Measurements from ENCODE around the gene TRIO.

TRIO gene

DNA sequence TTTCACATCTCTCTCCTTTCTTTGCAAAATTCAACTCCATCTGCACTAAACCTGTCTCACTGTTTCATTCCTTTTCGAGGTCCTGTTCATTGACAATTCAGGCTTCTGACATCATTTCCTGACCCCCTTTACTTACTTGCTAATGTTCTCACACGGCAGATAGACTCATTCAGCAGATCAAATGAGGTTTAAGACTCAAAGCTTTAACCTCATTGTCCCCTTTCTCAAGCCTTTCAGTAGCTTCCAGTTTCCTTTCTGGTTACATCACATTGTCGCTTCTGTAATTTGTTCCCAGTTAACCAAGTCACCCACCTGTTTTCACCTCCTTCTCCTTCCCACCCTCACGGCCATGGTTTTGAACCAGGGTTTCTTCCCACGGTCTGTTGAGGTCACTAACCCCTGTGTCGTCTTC, 295.1 kb downstream of the TRIO start:
- DNase-seq (ENCODE audit: low read depth in 2 of 2): no peak

DNA sequence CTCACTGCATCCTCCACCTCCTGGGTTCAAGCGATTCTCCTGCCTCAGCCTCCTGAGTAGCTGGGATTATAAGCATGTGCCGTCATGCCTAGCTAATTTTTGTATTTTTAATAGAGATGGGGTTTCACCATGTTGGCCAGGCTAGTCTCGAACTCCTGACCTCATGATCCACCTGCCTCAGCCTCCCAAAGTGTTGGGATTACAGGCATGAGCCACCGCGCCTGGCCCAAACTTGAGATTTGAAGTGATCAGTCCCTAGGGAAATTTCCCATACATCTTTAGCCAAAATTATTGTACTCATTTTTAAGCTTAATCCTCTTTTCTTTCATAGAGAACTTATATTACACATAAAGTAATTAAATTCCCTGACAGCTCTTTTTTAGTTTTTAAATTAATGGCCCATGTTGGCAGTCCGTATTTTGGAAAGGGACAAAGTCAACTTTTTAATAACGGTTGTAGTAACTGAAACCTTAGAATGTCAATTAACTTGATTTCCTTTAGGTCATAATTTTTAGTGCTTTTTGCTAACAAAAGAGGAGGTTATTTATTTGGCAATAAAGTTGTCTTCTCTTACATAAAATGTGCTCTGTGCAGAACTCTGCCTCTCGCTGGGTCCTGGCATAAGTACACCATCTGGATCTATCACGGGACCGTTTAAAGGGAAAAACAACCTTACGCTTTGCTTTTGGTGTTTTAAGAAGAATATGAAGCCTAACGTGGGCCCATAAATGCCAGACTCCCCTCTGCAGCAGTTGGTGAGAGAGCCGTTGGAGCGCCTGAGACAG, 296.1 kb downstream of the TRIO start:
- no peak for DNase-seq (ENCODE audit: low read depth in 2 of 2)

DNA sequence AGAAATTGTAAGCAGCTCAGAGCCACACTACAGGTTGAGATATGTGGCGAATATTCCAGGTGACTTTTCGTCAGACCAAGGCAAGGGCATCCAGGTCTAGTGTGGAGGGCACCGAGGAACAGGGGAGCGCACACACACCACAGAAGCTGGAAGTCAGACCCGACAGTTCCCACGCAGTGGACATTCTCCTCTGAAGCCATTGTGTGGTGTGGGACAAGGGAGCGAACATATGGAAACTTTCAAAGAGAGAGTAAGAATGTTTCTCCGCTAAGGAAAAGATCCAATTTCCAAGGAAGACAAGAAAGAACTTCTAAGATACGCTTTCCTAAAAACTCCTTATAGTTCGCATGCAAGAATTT, 297.1 kb downstream of the TRIO start:
- no peak for DNase-seq (ENCODE audit: low read depth in 2 of 2)

DNA sequence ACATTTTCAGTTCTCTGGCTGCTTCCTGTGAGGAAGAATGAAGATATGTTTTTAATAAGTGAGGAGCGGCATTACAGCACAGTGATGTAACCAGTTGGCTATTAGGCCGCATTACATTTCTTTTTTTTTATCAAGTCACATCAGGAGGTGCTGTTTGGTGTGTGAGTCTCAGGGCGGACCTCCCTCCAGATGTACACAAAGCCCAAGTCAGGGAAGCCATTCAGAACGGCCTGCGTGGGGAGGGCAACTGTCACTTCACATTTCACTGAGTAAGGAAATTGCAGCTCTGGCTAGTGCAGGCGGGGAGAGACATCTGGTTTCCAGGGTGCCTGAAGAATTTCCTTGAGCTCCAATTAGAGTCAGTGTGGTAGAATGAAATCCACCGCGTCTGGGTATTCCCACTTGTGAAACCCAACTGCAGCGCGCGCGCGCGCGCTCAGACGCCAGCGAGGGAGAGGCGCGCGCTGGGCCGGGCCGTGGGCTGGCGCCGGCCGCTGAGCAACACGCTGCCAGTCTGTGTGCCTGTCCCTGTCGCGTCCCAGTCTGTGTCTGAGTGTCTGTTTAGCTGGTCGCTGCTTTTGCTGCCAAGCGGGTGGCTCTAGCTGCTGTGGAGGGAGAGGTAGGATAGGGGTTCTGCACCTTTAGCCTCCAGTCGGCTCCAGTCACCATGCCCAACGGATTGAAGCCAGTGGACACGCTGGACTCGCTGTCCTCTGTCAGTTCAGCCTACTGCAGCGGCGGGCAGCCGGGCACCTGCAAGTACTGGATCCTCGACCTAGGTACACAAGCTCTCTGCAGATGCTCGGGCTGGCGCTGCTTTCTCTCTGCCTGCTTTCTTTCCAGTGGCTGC, 297.7 kb downstream of the TRIO start:
- DNase-seq (ENCODE audit: low read depth in 2 of 2): no peak

DNA sequence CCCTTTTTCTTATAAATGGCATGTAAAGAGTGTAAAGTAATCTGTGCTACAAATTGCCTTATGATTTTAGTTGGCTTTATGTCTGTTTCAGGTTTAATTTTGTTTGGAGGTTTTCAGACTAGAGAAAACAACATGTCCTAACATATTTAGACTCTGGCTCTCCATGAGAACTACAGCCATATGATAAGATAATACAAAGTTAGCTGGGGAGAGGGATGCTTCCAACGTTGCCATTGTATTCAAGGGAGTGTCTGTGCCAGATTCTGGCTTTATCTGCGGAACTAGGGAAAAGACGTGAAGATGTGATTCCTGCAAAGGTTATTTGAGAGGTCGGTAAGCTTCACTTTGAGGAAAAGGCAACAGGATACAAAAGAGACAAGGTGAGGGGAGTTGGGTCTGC, 298.5 kb downstream of the TRIO start:
- DNase-seq (ENCODE audit: low read depth in 2 of 2): no peak

DNA sequence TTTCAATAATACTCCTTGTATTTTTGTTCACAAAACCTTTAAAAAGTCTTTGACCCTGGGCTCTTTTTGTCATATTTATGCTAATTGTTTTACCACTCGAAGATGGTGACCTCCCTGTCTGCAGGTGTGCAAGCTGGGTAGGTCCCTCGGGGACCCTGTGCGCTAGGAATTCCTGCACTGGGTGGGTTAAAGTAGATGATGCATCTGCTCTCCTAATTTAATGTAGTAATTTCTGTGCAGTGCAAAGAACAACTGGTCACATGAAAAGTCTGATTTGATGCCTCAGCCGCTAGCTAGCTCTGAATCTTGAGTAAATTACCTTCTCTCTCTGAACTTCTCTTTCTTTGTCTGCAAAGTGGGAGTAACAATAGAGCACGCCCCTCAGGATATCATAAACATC, 299.4 kb downstream of the TRIO start:
- DNase-seq (ENCODE audit: low read depth in 2 of 2): no peak

DNA sequence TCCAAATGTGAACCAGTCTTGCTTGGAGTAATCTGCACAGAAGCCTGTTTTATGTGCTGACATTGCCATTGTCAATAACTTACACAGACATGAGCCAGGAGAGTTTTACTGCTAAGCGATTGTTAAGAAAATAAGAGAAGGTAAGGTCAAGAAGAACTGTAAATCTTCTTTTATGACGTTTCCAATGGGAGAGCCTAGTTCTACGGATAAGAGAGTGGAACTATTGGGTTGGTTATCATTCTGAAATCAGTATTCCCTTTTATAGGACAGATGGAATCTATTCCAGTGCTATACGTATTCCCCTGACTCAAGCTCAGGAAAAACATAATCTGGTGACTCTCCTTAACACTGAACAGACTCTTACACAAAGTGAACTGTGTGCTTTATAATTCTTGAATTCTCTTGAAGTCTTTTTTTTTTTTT, 300.5 kb downstream of the TRIO start:
- no peak for DNase-seq (ENCODE audit: low read depth in 2 of 2)

DNA sequence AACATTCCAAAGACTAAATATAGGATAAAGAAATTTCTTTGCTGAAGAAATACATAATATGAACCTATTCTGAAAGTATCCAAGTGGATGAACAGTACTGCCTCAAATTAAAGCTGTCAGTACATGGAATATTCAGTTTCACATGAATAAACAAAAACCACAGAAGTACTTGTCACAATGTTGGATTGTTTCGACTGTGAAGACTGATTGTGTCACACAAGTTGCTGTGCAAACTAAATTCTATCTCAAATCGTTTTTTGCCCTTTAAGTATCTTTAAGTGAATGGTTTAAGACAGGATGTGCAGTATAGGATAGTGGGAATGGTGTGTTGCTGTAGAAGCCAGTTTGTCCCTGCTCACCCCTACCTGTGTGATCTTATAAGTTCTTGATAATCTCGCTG, 301.0 kb downstream of the TRIO start:
- no peak for DNase-seq (ENCODE audit: low read depth in 2 of 2)

DNA sequence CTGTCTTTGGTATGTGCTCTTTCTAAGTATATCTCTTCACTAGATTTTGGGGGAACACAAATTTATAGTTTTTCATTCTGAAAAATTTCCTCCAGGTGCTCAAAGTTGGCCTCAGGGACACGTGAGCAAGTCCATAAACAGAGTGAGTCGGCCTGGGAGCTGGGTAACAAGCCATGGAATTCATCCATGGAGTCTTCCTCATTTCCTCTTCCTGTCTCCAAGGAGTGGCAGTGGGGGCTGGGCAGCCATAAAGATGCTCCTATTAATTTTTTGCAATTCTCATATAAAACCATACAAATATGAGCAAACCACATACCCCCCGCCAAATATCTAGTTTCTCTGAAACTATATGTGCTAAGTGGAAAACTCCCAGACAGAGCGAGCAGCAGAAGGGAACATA, 301.9 kb downstream of the TRIO start:
- no peak for DNase-seq (ENCODE audit: low read depth in 2 of 2)

DNA sequence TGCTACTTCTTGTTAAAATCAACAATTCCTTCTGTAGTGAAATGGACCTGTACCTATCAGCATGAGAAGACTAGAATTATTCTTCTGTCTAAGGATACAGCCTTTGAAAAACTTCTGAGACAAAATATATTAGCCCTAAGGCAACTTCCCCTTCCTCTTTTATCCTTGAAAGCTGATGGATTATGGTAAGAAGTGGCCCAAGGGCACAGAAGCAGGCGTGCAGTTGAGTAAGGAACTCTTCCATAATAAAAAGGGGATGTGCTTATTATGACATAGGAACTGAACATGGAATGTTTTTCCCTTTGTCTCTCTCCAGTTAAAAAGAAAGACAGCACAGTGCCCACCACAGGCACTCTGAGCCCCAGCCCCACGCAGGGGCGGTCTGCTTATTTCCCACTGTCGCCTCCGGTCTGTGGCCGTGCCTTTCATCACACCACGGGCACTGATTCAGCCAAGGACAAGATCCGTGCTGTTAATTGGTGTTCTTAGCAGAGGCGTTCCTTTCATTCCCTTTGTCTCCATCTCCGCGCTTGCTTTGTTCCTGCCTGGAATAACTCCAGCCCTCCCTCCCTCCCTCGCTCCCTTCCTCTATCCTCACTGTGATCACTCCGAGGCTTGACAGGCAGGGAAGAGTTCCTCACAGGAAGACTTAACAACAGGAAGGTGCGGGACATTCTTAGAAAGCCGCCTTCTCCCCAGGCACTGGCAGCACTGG, 302.6 kb downstream of the TRIO start:
- DNase-seq (ENCODE audit: low read depth in 2 of 2): no peak

DNA sequence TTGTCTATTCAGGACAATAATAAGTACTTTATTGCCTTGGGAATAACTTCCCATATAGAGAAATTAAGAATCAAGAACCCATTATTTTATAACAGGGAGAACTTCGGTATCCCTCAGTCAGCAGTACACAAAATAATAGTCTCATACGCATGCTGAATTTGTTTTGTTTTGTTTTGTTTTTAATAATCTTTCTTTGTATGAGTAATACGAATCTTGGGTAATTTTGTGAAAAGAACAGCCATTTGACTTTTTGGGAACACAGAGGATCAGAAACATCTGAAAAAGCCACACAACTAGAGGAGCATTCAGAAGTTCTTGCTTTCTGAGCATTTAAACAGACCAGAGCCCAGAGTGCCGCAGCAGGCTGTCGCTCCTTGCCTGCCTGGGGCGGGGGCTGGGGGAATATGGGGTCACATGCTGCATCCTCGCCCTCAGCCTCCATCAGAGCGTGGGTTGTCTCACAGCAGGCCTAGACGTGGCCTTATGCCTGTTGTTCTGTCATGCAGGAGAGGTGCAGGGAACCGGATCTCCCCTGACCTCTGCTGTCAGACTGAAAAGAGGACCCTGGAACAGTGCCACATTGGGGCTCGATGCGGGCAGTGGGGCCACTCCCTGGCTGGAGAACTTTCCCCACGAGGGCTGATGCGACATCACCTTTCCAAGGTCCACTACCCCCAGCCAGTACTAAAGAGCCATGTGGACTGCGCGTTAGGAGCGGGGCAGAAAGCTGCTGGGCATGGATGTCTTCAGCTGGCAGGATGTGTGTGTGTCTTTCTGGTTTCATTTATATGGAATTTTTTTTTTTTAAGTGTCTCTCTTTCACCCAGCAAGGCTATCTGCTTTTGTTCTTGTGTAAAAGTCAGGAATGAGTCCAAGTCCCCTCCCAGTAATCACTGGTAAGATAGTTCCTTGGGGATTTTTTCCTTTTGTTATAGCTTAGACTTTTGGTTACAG, 305.1 kb downstream of the TRIO start:
- DNase-seq (ENCODE audit: low read depth in 2 of 2): no peak

DNA sequence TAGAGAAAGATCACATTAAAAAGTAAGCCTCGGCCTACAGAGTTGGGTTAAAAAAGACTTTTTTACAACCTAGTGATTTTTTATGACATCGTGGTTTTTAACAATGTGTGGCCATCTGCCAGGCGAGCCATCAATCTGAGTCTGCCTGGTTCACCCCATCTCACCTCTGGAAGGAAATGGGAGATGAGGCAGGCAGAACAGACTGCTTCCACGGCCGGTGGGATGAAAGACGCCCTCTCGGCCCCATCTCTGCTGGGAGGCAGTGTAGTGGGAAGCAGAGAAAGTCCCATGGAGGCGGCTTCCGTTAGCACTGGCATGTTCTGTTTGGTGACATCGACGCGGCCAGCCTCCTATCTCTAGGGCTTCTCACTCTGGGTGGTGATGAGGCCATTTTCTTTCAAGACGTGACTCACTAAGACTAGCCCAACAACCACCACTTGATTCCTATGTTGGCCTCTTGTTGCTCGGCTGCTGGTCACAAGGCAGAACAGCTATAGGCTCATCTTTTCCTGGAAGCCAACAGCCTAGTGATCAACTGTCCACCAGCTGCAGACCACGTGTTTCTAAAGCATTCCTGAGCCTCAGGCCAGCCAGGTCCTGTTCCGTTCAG, 306.0 kb downstream of the TRIO start:
- no peak for DNase-seq (ENCODE audit: low read depth in 2 of 2)

DNA sequence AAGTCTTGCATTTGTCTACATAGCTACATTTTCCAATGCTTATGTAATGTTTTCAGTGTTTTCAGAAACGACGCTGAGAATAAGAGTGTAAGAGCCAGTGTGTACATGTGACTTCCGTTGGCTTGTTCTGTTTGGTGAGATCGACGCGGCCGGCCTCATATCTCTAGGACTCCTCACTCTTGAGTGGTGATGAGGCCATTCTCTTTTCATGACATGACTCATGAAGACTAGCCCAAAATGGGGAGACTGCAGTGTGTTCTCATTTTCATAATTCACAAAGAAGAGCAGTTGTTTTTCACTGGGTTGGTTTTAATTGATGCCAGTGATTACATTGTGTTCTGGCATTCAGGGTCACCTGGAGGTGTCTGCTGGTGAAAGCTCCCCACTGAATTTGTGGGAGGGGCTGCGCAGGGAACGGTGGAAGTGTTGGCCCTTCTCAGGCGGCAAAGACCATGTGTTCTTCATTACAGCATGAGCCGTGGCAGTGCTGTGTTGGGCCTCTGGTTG, 306.9 kb downstream of the TRIO start:
- peak in 1 of 2 donors; percentile 23 for DNase-seq (ENCODE audit: low read depth in 2 of 2)

DNA sequence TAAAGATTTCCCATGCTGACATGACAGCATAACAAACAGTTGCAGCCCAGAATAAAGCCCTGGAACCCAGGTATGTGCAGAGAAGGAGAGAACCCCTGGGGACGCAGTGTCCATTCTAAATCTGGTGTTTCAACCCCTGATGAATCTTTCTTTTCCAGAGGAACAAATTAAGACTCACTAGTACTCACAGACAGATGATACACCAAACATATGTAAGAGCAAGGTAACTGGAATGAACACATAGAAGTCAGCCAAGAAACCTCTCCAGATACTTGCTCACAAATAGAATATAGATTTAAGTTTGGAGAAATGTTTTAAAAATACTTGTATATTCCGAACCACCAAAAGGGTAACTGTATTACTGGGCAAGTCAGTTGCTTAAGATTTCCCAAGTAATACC, 307.6 kb downstream of the TRIO start:
- DNase-seq (ENCODE audit: low read depth in 2 of 2): no peak

DNA sequence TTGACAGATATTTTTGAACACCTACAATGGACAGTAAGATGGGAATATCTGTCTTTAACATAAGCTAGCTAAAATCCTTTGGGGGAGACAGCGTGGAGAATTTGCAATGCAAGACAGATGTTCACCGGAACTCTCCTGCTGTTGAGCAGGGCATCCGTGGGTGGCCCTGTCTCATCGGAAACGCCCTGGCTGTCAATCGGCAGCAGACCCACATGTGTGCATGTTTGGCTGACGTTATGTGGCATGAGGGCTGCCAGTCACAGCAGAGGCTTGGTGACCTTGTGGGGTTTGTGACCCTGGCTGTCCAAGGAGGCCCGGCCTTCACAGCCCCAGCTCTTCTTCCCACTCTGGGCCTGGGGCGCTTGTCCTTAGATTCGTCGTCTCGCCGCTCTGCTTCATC, 308.7 kb downstream of the TRIO start:
- no peak for DNase-seq (ENCODE audit: low read depth in 2 of 2)

DNA sequence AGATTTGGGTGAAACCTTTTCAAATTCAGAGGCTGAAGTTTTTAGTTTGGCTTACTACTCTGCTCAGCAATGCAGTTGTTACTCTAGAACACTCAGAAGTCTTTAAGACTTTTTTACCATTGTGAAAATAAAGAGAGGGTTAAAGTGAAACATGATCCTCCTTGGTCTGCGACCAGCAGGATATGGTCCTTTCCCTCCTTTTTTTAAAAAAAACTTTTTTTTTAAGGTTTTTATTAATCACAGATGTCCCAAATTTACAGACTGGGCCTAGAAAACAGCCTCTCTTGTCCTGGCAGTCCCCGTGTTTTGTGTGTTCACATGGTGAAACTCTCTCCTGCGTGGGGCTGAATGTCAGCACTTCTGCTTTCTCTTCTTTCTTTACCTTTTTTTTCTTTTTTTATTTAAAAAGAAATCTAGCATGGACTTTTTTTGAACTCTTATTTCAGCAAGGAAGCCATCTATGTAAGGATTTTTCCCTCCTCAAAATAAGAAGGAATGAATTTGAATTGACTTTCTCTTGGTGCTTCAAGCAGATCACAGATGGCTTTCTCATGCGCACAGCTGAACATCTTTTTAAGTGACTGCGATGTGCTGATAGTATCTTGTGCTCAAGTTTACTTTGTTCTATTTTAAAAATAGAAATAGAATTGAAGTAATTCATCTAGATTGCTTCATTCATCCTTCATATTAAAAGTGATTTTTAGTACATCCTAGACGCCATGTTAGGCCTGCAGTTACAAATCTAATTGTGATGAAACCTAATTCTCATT, 309.7 kb downstream of the TRIO start:
- no peak for DNase-seq (ENCODE audit: low read depth in 2 of 2)

DNA sequence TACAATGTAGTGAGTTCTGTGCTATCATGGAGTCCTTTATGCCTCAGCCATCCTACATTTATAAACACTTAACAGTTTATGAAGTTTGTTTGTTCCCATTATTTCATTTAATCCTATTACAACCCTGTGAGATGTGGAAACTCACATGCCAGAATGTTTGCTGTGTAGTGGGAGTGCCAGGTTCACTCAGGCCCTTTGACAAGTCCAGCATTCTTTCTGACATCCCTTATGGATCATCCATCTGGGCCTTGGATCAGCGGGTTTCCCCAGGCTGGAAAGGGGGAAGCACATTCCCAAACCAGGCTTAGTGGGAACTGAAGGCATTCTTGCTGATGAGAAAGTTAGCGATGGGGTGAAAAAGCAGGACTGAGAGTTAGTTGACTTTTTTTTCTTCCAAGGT, 310.3 kb downstream of the TRIO start:
- DNase-seq (ENCODE audit: low read depth in 2 of 2): no peak

DNA sequence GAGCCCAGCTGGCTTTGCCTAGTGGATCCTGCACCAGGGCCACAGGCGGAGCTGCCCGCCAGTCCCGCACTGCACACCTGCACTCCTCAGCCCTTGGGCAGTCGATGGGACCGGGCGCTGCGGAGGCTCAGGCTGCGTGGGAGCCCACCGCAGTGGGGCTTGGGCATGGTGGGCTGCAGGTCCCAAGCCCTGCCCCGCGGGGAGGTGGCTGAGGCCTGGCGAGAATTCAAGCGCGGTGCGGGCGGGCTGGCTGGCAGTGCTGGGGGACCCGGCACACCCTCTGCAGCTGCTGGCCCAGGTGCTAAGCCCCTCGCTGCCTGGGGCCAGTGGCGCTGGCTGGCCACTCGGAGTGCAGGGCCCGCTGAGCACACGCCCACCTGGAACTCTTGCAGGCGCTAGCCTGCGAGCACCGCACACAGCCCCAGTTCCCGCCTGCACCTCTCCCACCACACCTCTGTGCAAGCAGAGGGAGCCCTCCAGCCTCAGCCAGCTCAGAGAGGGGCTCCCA, 312.7 kb downstream of the TRIO start:
- no peak for DNase-seq (ENCODE audit: low read depth in 2 of 2)

DNA sequence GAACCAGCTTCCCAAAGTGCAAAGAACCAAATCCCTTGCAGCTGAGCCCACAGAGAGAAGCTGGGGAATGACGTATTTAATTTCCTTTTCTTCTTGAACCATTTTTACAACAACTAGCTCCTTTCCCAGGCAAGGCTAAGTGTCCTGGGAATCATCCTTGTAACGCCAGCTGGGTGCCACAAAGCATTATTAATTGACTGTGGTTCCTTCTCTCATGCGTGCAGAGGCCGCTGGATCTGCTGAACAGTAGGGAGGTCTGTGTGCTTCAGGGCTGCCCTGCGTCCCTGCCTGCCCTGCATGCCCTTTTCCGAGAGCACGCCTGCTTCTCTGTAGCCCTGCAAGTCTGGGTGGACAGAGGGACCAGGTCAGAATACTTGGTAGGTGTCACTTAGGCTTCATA, 314.3 kb downstream of the TRIO start:
- DNase-seq (ENCODE audit: low read depth in 2 of 2): no peak

DNA sequence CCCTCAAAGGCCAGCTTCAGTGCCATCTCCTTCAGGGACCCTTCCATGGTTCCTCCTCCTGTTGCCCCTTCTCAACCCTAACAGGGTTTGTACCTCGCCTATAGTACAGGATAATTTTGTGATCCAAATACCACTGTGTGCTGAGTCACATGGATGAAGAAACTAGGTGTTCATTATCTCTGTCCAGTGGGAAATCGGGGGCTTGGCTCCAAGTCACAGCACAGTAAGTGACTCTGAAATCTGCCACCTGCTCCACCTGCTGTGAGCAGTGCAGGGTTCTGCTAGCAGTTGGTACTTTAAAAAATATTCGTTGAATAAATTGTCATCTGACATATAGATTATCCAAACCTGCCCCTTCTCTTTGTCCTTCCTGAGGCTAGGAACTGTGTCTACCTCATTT, 315.3 kb downstream of the TRIO start:
- DNase-seq (ENCODE audit: low read depth in 2 of 2): no peak

Measured in stimulated activated CD8-positive, alpha-beta memory T cell treated with anti-CD3 and anti-CD28 coated beads, Interleukin-15, amount 100 ng/mL, for 48 hours (primary cell).